SH-SY5Y (cell line): ENCODE data around the gene PIP5KL1.

Experiments
- GATA2 ChIP-seq: IDR thresholded peaks from 2 replicates; pipeline ENCODE4 v1.6.1; 2011; ENCODE audit warnings: mild to moderate bottlenecking, low read depth, low read length
- GATA3 ChIP-seq: IDR thresholded peaks from 2 replicates; pipeline ENCODE4 v1.6.1; 2011; ENCODE audit warnings: low read depth, mild to moderate bottlenecking, low read length, moderate library complexity

PIP5KL1 gene

GRCh38 chr9:127896395-127897192 lies 34.0 kb downstream of the PIP5KL1 start:
- TF ChIP-seq GATA2: no peak
- TF ChIP-seq GATA3: no peak

- TF ChIP-seq GATA2: no peak
- no peak for TF ChIP-seq GATA3
Observed at GRCh38 chr9:127895811-127896210, 34.8 kb downstream of the PIP5KL1 start.

GRCh38 chr9:127893392-127893791 lies 37.2 kb downstream of the PIP5KL1 start:
- TF ChIP-seq GATA3 (no peak), GATA2 (no peak)

- TF ChIP-seq GATA3 (no peak), GATA2 (no peak)
Observed at GRCh38 chr9:127892831-127893230, 37.7 kb downstream of the PIP5KL1 start.

- no peak for TF ChIP-seq GATA2
- TF ChIP-seq GATA3: no peak
Observed at GRCh38 chr9:127890053-127890452, 40.5 kb downstream of the PIP5KL1 start.

- TF ChIP-seq GATA2 (no peak), GATA3 (no peak)
Observed at GRCh38 chr9:127887792-127888191, 42.8 kb downstream of the PIP5KL1 start.

- TF ChIP-seq GATA2 (no peak), GATA3 (no peak)
Observed at GRCh38 chr9:127886401-127886972, 44.1 kb downstream of the PIP5KL1 start.

GRCh38 chr9:127885508-127886281 lies 44.9 kb downstream of the PIP5KL1 start:
- no peak for TF ChIP-seq GATA2
- TF ChIP-seq GATA3: no peak

- TF ChIP-seq GATA2: no peak
- no peak for TF ChIP-seq GATA3
Observed at GRCh38 chr9:127884976-127885490, 45.5 kb downstream of the PIP5KL1 start.

GRCh38 chr9:127884427-127884911 lies 46.1 kb downstream of the PIP5KL1 start:
- TF ChIP-seq GATA2 (no peak), GATA3 (no peak)

GRCh38 chr9:127883959-127884358 lies 46.6 kb downstream of the PIP5KL1 start:
- TF ChIP-seq GATA3: no peak
- TF ChIP-seq GATA2: no peak

- no peak for TF ChIP-seq GATA2
- TF ChIP-seq GATA3: no peak
Observed at GRCh38 chr9:127880143-127880542, 50.4 kb downstream of the PIP5KL1 start.

- no peak for TF ChIP-seq GATA2
- no peak for TF ChIP-seq GATA3
Observed at GRCh38 chr9:127878652-127879390, 51.8 kb downstream of the PIP5KL1 start.

- TF ChIP-seq GATA3: no peak
- no peak for TF ChIP-seq GATA2
Observed at GRCh38 chr9:127878001-127878651, 52.5 kb downstream of the PIP5KL1 start.
